SK-N-SH (cell line): ENCODE results near the gene ADPRS. TPM values are rescaled to one million over a fixed set of nuclear protein-coding genes. Genes with fewer than 3 reads are reported as not detected.

Experiments used
- CTCF ChIA-PET: fragments of 300-600, 350-600 bp; formaldehyde crosslinking; extraction: SDS; loops from one replicate; lab custom pipeline; 2021; lab: Yijun Ruan, JAX
- POLR2A ChIA-PET: fragments of 350-600 bp; sonication (Branson Sonifier 250); formaldehyde crosslinking; extraction: SDS; loops from one replicate; lab custom pipeline; 2020; ENCODE audit warnings: antibody characterized with exemption, inconsistent platforms; lab: Yijun Ruan, JAX
- DNase-seq: peaks from one replicate; pipeline ENCODE4 v3.0.0; 2012
- H2AFZ ChIP-seq: fragments of 200-600 bp; sonication (generic); 2 replicates; pipeline ENCODE4 v1.8.1; 2016; ENCODE audit warnings: antibody characterized with exemption, mild to moderate bottlenecking, low read depth
- H3F3A ChIP-seq: fragments of 200-600 bp; sonication (generic); replicated peaks from 2 replicates; pipeline ENCODE3; 2016; ENCODE audit warnings: antibody characterized with exemption, mild to moderate bottlenecking; ENCODE audit not compliant: insufficient read depth
- H3K27ac ChIP-seq, 2 experiments: fragments of 200-500 bp in 1 of 2; fragments of 200-600 bp in 1 of 2; sonication (Bioruptor generic) in 1 of 2; sonication (generic), shearing (Covaris generic) in 1 of 2; 2 replicates each; pipeline versions ENCODE4 v1.5.1 to v1.6.1; 2014 to 2016; ENCODE audit warnings: low read depth in 2 of 2, inconsistent platforms in 1 of 2, low read length in 1 of 2, mild to moderate bottlenecking in 1 of 2, mixed read lengths in 1 of 2
- H3K27me3 ChIP-seq: fragments of 200-600 bp; sonication (generic), shearing (Covaris generic); 2 replicates; pipeline ENCODE4 v1.6.1; 2016; ENCODE audit warnings: mixed run types; ENCODE audit not compliant: insufficient read depth
- H3K36me3 ChIP-seq, 2 experiments: fragments of 200-500 bp in 1 of 2; fragments of 200-600 bp in 1 of 2; sonication (Bioruptor generic) in 1 of 2; sonication (generic) in 1 of 2; replicated peaks in 1 of 2; 2 replicates each; pipeline versions ENCODE3 to v1.5.1; 2014 to 2016; ENCODE audit warnings: low read length in 1 of 2, mild to moderate bottlenecking in 1 of 2; ENCODE audit not compliant: insufficient read depth in 2 of 2, control insufficient read depth in 1 of 2
- H3K4me1 ChIP-seq, 2 experiments: fragments of 200-500 bp in 1 of 2; fragments of 200-600 bp in 1 of 2; sonication (Bioruptor generic) in 1 of 2; sonication (generic), shearing (Covaris generic) in 1 of 2; 2 replicates each; pipeline versions ENCODE4 v1.5.1 to v1.6.1; 2014 to 2016; ENCODE audit warnings: low read depth in 1 of 2, low read length in 1 of 2, mixed run types in 1 of 2; ENCODE audit not compliant: insufficient read depth in 2 of 2, control insufficient read depth in 1 of 2
- H3K4me2 ChIP-seq: fragments of 200-600 bp; sonication (generic), shearing (Covaris generic); 2 replicates; pipeline ENCODE4 v1.6.1; 2017; ENCODE audit warnings: mixed run types
- H3K4me3 ChIP-seq, 2 experiments: fragments of 200-500 bp in 1 of 2; fragments of 200-600 bp in 1 of 2; sonication (Bioruptor generic) in 1 of 2; sonication (generic), shearing (Covaris generic) in 1 of 2; 2 replicates each; pipeline versions ENCODE4 v1.5.1 to v1.8.1; 2014 to 2016; ENCODE audit warnings: low read depth in 2 of 2, inconsistent platforms in 1 of 2, low read length in 1 of 2, mild to moderate bottlenecking in 1 of 2, mixed read lengths in 1 of 2, moderate library complexity in 1 of 2
- H3K79me2 ChIP-seq: fragments of 200-600 bp; sonication (generic); 2 replicates; pipeline ENCODE4 v1.8.1; 2017; ENCODE audit warnings: mild to moderate bottlenecking; ENCODE audit not compliant: insufficient read depth
- H3K9ac ChIP-seq: fragments of 200-600 bp; sonication (generic); 2 replicates; pipeline ENCODE4 v1.6.1; 2017; ENCODE audit warnings: mixed run types
- H3K9me2 ChIP-seq: fragments of 200-600 bp; sonication (generic); 2 replicates; pipeline ENCODE4 v1.6.1; 2017; ENCODE audit warnings: mixed run types
- H3K9me3 ChIP-seq: fragments of 200-600 bp; sonication (generic); 2 replicates; pipeline ENCODE4 v1.6.1; 2017; ENCODE audit warnings: mixed run types, mild to moderate bottlenecking, moderate library complexity
- H4K20me1 ChIP-seq: fragments of 200-600 bp; sonication (generic); 2 replicates; pipeline ENCODE4 v1.6.1; 2017; ENCODE audit warnings: mild to moderate bottlenecking, mixed run types; ENCODE audit not compliant: insufficient read depth
- NRF1 ChIP-seq: IDR thresholded peaks from 2 replicates; pipeline ENCODE4 v1.6.1; 2012; ENCODE audit warnings: low read depth, mild to moderate bottlenecking, low read length
- RAD21 ChIP-seq: IDR thresholded peaks from 2 replicates; pipeline ENCODE4 v1.6.1; 2012; ENCODE audit warnings: mild to moderate bottlenecking, low read length
- SIN3A ChIP-seq: IDR thresholded peaks from 2 replicates; pipeline ENCODE4 v1.6.1; 2012; ENCODE audit warnings: low read depth, mild to moderate bottlenecking, low read length, moderate library complexity, borderline replicate concordance
- SMC3 ChIP-seq: IDR thresholded peaks from 2 replicates; pipeline ENCODE4 v1.6.1; 2012; ENCODE audit warnings: low read depth, low read length, improper control_type of control experiment
- TAF1 ChIP-seq: IDR thresholded peaks from 2 replicates; pipeline ENCODE4 v1.6.1; 2012; ENCODE audit warnings: low read depth, mild to moderate bottlenecking, low read length, moderate library complexity, borderline replicate concordance
- TEAD4 ChIP-seq: IDR thresholded peaks from 2 replicates; pipeline ENCODE4 v1.4.0; 2012; ENCODE audit warnings: mild to moderate bottlenecking, borderline replicate concordance; ENCODE audit not compliant: insufficient read depth
- WGBS: methylation state at CpG from one replicate; pipeline ENCODE4 v1.1.6; 2017; ENCODE audit warnings: low lambda C conversion rate; 5-methylcytosine and 5-hydroxymethylcytosine counted together
- polyA plus RNA-seq, 3 experiments: library from polyadenylated mRNA; depleted of rRNA; stranded (reverse); fragments of >200 nt; gene quantifications; 2 replicates each; pipeline ENCODE4 v1.2.3, GENCODE V29; 2012
- TF ChIP-seq, protein P1 (sequence below): fragments of 200-600 bp; sonication (generic); IDR thresholded peaks from 2 replicates; pipeline ENCODE4 v1.6.1; 2017; ENCODE audit warnings: antibody characterized with exemption, mild to moderate bottlenecking, moderate library complexity
- TF ChIP-seq, protein P2 (sequence below): IDR thresholded peaks from 2 replicates; pipeline ENCODE4 v1.4.0; 2012; ENCODE audit warnings: low read depth
- TF ChIP-seq, protein P3 (sequence below): fragments of 150-350 bp; IDR thresholded peaks from 2 replicates; pipeline ENCODE4 v1.6.1; 2017; ENCODE audit warnings: antibody characterized with exemption, low read length, low read depth, borderline replicate concordance
- TF ChIP-seq, protein P4 (sequence below): IDR thresholded peaks from 2 replicates; pipeline ENCODE4 v1.4.0; 2012; ENCODE audit warnings: low read depth, borderline replicate concordance

ADPRS gene
- polyA plus RNA-seq, 1 of the 3 experiments (the other 2 are of a cell fraction): 54.2 TPM

DNA sequence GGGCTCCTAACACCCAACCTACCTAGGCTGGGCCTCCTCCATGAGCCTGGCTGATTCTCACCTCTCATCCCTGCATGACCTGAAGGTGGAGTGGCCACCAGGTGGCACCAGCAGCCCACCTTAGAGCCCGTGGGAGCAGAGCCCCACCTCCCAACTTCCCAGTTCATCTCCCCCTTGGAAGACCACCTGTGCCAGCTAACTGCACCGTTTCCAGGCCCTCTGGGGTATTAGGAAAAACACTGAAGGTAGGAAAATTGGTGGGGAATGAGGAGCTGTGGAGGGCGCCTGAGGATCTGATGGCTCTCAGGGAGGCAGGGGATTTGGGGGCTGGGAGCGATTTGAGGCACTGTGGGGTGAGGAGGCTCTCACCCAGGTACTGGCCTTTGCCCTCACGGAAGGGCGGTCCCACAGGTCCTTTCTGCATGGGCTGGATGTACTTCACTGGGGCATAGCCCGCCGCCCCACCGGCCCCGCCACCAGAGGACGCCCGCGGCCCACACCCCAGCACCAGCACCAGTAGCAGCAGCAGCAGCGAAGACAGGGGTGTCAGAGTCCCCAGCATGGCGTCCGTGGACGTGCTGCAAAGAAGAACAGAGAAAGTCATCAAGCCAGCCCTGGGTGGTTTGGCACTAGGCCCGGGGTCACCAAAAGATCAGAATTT, 11.1 kb downstream of the ADPRS start:
- Histone ChIP-seq H3K9me3 (no peaks in the 10 kb centered on the region), H2AFZ (peak overlapping the region; percentile 78; the same call in 1 of the 2 replicates), H3F3A (peaks cover 10% of the 10 kb centered on the region), H3K4me1 (peaks cover 0 to 39% of the 10 kb centered on the region in 2 experiments; a peak in 2 of 4 replicates), H3K9ac (no peak overlapping the region), H3K9me2 (no peaks in the 10 kb centered on the region), H3K79me2 (no peaks in the 10 kb centered on the region), H4K20me1 (no peaks in the 10 kb centered on the region), H3K27me3 (no peaks in the 10 kb centered on the region), H3K36me3 (peaks cover 0 to 20% of the 10 kb centered on the region in 2 experiments), H3K4me2 (no peak overlapping the region), H3K27ac (peak overlapping the region in 1 of 2 experiments; percentile 16; a peak in 1 of 4 replicates), H3K4me3 (peak overlapping the region in 1 of 2 experiments; percentile 4; a peak in 1 of 4 replicates)
- ChIA-PET POLR2A (no interaction called here), CTCF (interaction anchor here (0.6 to 32.6 kb wide), 17 partner anchors 9 to 202 kb away, joined by 3 to 700 read pairs (median 4); partner anchors contain the start of genes AGO3, TEKT2 and TRAPPC3)
- 24% methylated on average over 4 of the region's 18 CpGs for WGBS
- DNase-seq: peak; percentile 95
- TF ChIP-seq SMC3 (peak; percentile 98), RAD21 (peak; percentile 97), TEAD4 (no peak), NRF1 (no peak), SIN3A (no peak), TAF1 (no peak)
- TF ChIP-seq, protein P1, sequence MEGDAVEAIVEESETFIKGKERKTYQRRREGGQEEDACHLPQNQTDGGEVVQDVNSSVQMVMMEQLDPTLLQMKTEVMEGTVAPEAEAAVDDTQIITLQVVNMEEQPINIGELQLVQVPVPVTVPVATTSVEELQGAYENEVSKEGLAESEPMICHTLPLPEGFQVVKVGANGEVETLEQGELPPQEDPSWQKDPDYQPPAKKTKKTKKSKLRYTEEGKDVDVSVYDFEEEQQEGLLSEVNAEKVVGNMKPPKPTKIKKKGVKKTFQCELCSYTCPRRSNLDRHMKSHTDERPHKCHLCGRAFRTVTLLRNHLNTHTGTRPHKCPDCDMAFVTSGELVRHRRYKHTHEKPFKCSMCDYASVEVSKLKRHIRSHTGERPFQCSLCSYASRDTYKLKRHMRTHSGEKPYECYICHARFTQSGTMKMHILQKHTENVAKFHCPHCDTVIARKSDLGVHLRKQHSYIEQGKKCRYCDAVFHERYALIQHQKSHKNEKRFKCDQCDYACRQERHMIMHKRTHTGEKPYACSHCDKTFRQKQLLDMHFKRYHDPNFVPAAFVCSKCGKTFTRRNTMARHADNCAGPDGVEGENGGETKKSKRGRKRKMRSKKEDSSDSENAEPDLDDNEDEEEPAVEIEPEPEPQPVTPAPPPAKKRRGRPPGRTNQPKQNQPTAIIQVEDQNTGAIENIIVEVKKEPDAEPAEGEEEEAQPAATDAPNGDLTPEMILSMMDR: peak; percentile 90
- TF ChIP-seq, protein P2, sequence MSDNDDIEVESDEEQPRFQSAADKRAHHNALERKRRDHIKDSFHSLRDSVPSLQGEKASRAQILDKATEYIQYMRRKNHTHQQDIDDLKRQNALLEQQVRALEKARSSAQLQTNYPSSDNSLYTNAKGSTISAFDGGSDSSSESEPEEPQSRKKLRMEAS: 0 out of 2 replicates have a peak, but pooled peaks have one; percentile 30
- TF ChIP-seq, protein P3, sequence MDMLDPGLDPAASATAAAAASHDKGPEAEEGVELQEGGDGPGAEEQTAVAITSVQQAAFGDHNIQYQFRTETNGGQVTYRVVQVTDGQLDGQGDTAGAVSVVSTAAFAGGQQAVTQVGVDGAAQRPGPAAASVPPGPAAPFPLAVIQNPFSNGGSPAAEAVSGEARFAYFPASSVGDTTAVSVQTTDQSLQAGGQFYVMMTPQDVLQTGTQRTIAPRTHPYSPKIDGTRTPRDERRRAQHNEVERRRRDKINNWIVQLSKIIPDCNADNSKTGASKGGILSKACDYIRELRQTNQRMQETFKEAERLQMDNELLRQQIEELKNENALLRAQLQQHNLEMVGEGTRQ: no peak

DNA sequence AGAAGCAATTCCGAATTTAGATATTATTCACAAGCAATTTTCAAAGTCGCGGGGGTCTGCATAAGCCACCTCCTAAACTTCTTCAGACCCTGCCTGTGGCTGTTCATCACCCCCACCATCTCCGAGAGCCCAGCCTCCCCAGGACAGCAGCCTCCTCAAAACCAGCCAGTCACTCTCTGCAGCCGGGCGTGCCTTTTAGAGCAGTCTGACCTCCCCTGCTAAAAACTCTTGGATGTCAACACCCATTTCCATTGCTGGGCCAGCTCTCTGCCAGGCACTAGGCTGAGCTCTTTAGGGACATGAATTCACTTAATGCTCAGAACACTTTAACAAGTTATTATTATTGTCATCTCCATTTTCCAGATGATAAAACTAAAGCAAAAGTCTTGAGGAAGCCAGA, 11.7 kb downstream of the ADPRS start:
- Histone ChIP-seq H3K4me2 (no peak overlapping the region), H3K79me2 (no peaks in the 10 kb centered on the region), H3K36me3 (peaks cover 0 to 15% of the 10 kb centered on the region in 2 experiments), H3K4me1 (peaks cover 0 to 33% of the 10 kb centered on the region in 2 experiments; a peak in 2 of 4 replicates), H3K27me3 (no peaks in the 10 kb centered on the region), H4K20me1 (no peaks in the 10 kb centered on the region), H3K4me3 (no peak overlapping the region), H2AFZ (no peak overlapping the region), H3K9me2 (no peaks in the 10 kb centered on the region), H3F3A (peaks cover 4% of the 10 kb centered on the region), H3K27ac (no peak overlapping the region), H3K9ac (no peak overlapping the region), H3K9me3 (no peaks in the 10 kb centered on the region)
- TF ChIP-seq, protein P4, sequence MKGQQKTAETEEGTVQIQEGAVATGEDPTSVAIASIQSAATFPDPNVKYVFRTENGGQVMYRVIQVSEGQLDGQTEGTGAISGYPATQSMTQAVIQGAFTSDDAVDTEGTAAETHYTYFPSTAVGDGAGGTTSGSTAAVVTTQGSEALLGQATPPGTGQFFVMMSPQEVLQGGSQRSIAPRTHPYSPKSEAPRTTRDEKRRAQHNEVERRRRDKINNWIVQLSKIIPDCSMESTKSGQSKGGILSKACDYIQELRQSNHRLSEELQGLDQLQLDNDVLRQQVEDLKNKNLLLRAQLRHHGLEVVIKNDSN: no peak
- POLR2A ChIA-PET: no interaction called here
- DNase-seq: no peak
- CTCF ChIA-PET: interaction anchor here (0.6 to 32.6 kb wide), 16 partner anchors 9 to 186 kb away, joined by 3 to 700 read pairs (median 4); partner anchors contain the start of genes AGO3, TEKT2 and TRAPPC3
- 86% methylated on average over 5 of the region's 6 CpGs for WGBS
